HG03378 (cell line): ENCODE measurements around the gene CLDN3.

Experiments used
- ATAC-seq: cut with Tn5 transposase; IDR thresholded peaks from one replicate; pipeline ENCODE4 v1.9.1; 2021; ENCODE audit warnings: mild to moderate bottlenecking, moderate library complexity; ENCODE audit not compliant: unreplicated experiment

Gene CLDN3

GRCh38 chr7:73770860-73771670 is 995 bp upstream of the CLDN3 start:
- no peak for ATAC-seq

GRCh38 chr7:73769481-73770001 is 529 bp downstream of the CLDN3 start:
- no peak for ATAC-seq

- ATAC-seq, result no peak
Measured at GRCh38 chr7:73768641-73769480, 1.2 kb downstream of the CLDN3 start.

- ATAC-seq, result no peak
Measured at GRCh38 chr7:73766556-73767229, 3.4 kb downstream of the CLDN3 start.

GRCh38 chr7:73762659-73762999 is 7.4 kb downstream of the CLDN3 start:
- ATAC-seq, result no peak

- no peak for ATAC-seq
Measured at GRCh38 chr7:73761854-73762658, 8.0 kb downstream of the CLDN3 start.

- no peak for ATAC-seq
Measured at GRCh38 chr7:73758581-73759138, 11.4 kb downstream of the CLDN3 start.

- no peak for ATAC-seq
Measured at GRCh38 chr7:73749931-73750776, 19.9 kb downstream of the CLDN3 start.

- no peak for ATAC-seq
Measured at GRCh38 chr7:73746378-73746777, 23.7 kb downstream of the CLDN3 start.

GRCh38 chr7:73742753-73743641 is 27.1 kb downstream of the CLDN3 start:
- ATAC-seq, result no peak

GRCh38 chr7:73742338-73742752 is 27.7 kb downstream of the CLDN3 start:
- no peak for ATAC-seq

- no peak for ATAC-seq
Measured at GRCh38 chr7:73741600-73741999, 28.5 kb downstream of the CLDN3 start.

- no peak for ATAC-seq
Measured at GRCh38 chr7:73740771-73741170, 29.3 kb downstream of the CLDN3 start.

GRCh38 chr7:73740212-73740611 is 29.9 kb downstream of the CLDN3 start:
- no peak for ATAC-seq

GRCh38 chr7:73739387-73739767 is 30.7 kb downstream of the CLDN3 start:
- ATAC-seq, result no peak

GRCh38 chr7:73738612-73739386 is 31.3 kb downstream of the CLDN3 start, which contains the start of gene ABHD11:
Gene ABHD11 (minus strand): TSS chr7:73738802. CDS start chr7:73738770, 32 bp downstream.
- ATAC-seq, result peak; percentile 70

- peak; percentile 3 for ATAC-seq
Measured at GRCh38 chr7:73738220-73738611, 31.9 kb downstream of the CLDN3 start.
